HG02884 (cell line): Measurements from ENCODE around the gene TNKS1BP1.
"Not testable (repeated sequence)": the region's sequence is repeated elsewhere in the genome, so short reads cannot be mapped to it uniquely, and the experiment has no call there.

Experiments
- ATAC-seq: cut with Tn5 transposase; IDR thresholded peaks from one replicate; pipeline ENCODE4 v1.9.1; 2021; ENCODE audit warnings: mild to moderate bottlenecking, moderate library complexity; ENCODE audit not compliant: unreplicated experiment

TNKS1BP1 gene

GRCh38 chr11:57296205-57296604, 28.5 kb downstream of the TNKS1BP1 start:
- not testable (repeated sequence) for ATAC-seq

- ATAC-seq = no peak
Measured at GRCh38 chr11:57294225-57295131, 30.3 kb downstream of the TNKS1BP1 start.

GRCh38 chr11:57290288-57290687, 34.5 kb downstream of the TNKS1BP1 start:
- no peak for ATAC-seq

- no peak for ATAC-seq
Measured at GRCh38 chr11:57288771-57289579, 35.8 kb downstream of the TNKS1BP1 start.

- no peak for ATAC-seq
Measured at GRCh38 chr11:57287884-57288283, 36.9 kb downstream of the TNKS1BP1 start.

- no peak for ATAC-seq
Measured at GRCh38 chr11:57283231-57283990, 41.3 kb downstream of the TNKS1BP1 start.

- ATAC-seq = not testable (repeated sequence)
Measured at GRCh38 chr11:57281546-57281945, 43.2 kb downstream of the TNKS1BP1 start.

GRCh38 chr11:57279116-57279515, 45.6 kb downstream of the TNKS1BP1 start:
- ATAC-seq = no peak

- no peak for ATAC-seq
Measured at GRCh38 chr11:57278721-57279095, 46.0 kb downstream of the TNKS1BP1 start.

- ATAC-seq = peak; percentile 91
Measured at GRCh38 chr11:57277845-57278720, 46.7 kb downstream of the TNKS1BP1 start.

GRCh38 chr11:57276971-57277675, 47.6 kb downstream of the TNKS1BP1 start:
- no peak for ATAC-seq

GRCh38 chr11:57276169-57276970, 48.4 kb downstream of the TNKS1BP1 start:
- ATAC-seq = no peak

GRCh38 chr11:57275582-57275981, 49.2 kb downstream of the TNKS1BP1 start:
- no peak for ATAC-seq

GRCh38 chr11:57274904-57275498, 49.8 kb downstream of the TNKS1BP1 start:
- no peak for ATAC-seq

GRCh38 chr11:57273448-57274058, 51.2 kb downstream of the TNKS1BP1 start:
- no peak for ATAC-seq

- ATAC-seq = no peak
Measured at GRCh38 chr11:57269571-57270021, 55.2 kb downstream of the TNKS1BP1 start.

GRCh38 chr11:57266157-57266556, 58.6 kb downstream of the TNKS1BP1 start:
- no peak for ATAC-seq

- no peak for ATAC-seq
Measured at GRCh38 chr11:57263351-57263750, 61.4 kb downstream of the TNKS1BP1 start.
